Neutrophil (primary cell): ENCODE results near the gene TBKBP1.

Source experiments
- H3K27ac ChIP-seq: fragments of 200-600 bp; sonication (generic); 2 replicates; pipeline ENCODE4 v1.5.1; 2016; ENCODE audit warnings: mild to moderate bottlenecking, moderate library complexity
- H3K27me3 ChIP-seq: fragments of 200-600 bp; sonication (generic); 2 replicates; pipeline ENCODE4 v1.6.0; 2016; ENCODE audit warnings: mild to moderate bottlenecking
- H3K36me3 ChIP-seq: fragments of 200-600 bp; sonication (generic); 2 replicates; pipeline ENCODE4 v1.5.1; 2017
- H3K4me1 ChIP-seq, 2 experiments: fragments of 200-600 bp in 1 of 2; sonication (generic) in 1 of 2; 1 replicate in 1 of 2; 2 replicates in 1 of 2; pipeline versions ENCODE4 v1.5.1 to v1.6.1; 2013 to 2016; ENCODE audit warnings: low read depth in 1 of 2, low read length in 1 of 2, mild to moderate bottlenecking in 1 of 2, moderate library complexity in 1 of 2; ENCODE audit not compliant: control insufficient read depth in 1 of 2, insufficient read depth in 1 of 2
- H3K4me3 ChIP-seq, 2 experiments: fragments of 200-600 bp in 1 of 2; sonication (generic) in 1 of 2; 1 replicate in 1 of 2; 2 replicates in 1 of 2; pipeline ENCODE4 v1.5.1; 2013 to 2016; ENCODE audit warnings: low read depth in 1 of 2, low read length in 1 of 2, mild to moderate bottlenecking in 1 of 2, moderate library complexity in 1 of 2
- H3K9me3 ChIP-seq: fragments of 200-600 bp; sonication (generic); 2 replicates; pipeline ENCODE4 v1.5.1; 2016
- CTCF ChIP-seq: fragments of 200-600 bp; sonication (generic); IDR thresholded peaks from 2 replicates; pipeline ENCODE4 v1.5.1; 2016; ENCODE audit warnings: antibody characterized with exemption

TBKBP1 gene

GRCh38 chr17:47693731-47694580, at the start of gene TBKBP1:
TSS of gene TBKBP1 (plus strand) at chr17:47694161. CDS start at chr17:47696113, 1,952 bp downstream.
- Histone ChIP-seq H3K4me1 (peaks cover 46 to 47% of the 10 kb centered on the region in 2 experiments), H3K4me3 (peak within 1 kb of the TSS; percentile 80 to 91), H3K9me3 (no peaks in the 10 kb centered on the region), H3K27ac (peak within 1 kb of the TSS; percentile 90), H3K36me3 (peaks cover 21% of the 10 kb centered on the region), H3K27me3 (peaks cover 5% of the 10 kb centered on the region)
- TF ChIP-seq CTCF, result no peak

GRCh38 chr17:47644324-47644723, 49.6 kb upstream of the TBKBP1 start:
- Histone ChIP-seq H3K27me3 (no peaks in the 10 kb centered on the region), H3K4me3 (no peak overlapping the region), H3K9me3 (no peaks in the 10 kb centered on the region), H3K36me3 (no peaks in the 10 kb centered on the region), H3K27ac (peak overlapping the region; percentile 56), H3K4me1 (peaks cover 58 to 62% of the 10 kb centered on the region in 2 experiments)
- TF ChIP-seq CTCF, result no peak

- no peaks in the 10 kb centered on the region for H3K9me3 ChIP-seq
- H3K36me3 ChIP-seq, result peaks cover 31% of the 10 kb centered on the region
- H3K4me1 ChIP-seq, result peaks cover 80 to 82% of the 10 kb centered on the region in 2 experiments
- peak; percentile 21 for TF ChIP-seq CTCF
- no peaks in the 10 kb centered on the region for H3K27me3 ChIP-seq
- H3K4me3 ChIP-seq, result peak within 1 kb of the TSS; percentile 97 to 99
- H3K27ac ChIP-seq, result peak within 1 kb of the TSS; percentile 94
Observed at GRCh38 chr17:47649153-47649971, 44.6 kb upstream of the TBKBP1 start, which contains the start of gene KPNB1. TSS of gene KPNB1 (plus strand) at chr17:47649919. CDS start at chr17:47650245, 326 bp downstream.

- H3K9me3 ChIP-seq, result no peaks in the 10 kb centered on the region
- no peak for TF ChIP-seq CTCF
- no peaks in the 10 kb centered on the region for H3K27me3 ChIP-seq
- H3K27ac ChIP-seq, result peak overlapping the region; percentile 94
- peak overlapping the region; percentile 97 to 99 for H3K4me3 ChIP-seq
- peaks cover 38% of the 10 kb centered on the region for H3K36me3 ChIP-seq
- peaks cover 74 to 75% of the 10 kb centered on the region in 2 experiments for H3K4me1 ChIP-seq
Observed at GRCh38 chr17:47649972-47650524, 43.9 kb upstream of the TBKBP1 start.
